Left forelimb (tissue), 1 donor: ENCODE data around the gene HOXD9.

Experiments used
- DNase-seq: peaks from one replicate; pipeline ENCODE4 v3.0.0-alpha.2; 2018; ENCODE audit warnings: low spot score

The HOXD9 gene

GRCh38 chr2:176165370-176166050 lies 43.0 kb downstream of the HOXD9 start:
- DNase-seq: no peak

- DNase-seq: no peak
These were observed 43.8 kb downstream of the HOXD9 start for GRCh38 chr2:176166272-176166671.

GRCh38 chr2:176167398-176167797 lies 44.9 kb downstream of the HOXD9 start:
- no peak for DNase-seq

GRCh38 chr2:176169181-176169580 lies 46.7 kb downstream of the HOXD9 start:
- DNase-seq: no peak

GRCh38 chr2:176169711-176170110 lies 47.2 kb downstream of the HOXD9 start:
- DNase-seq: no peak

- DNase-seq: no peak
These were observed 48.2 kb downstream of the HOXD9 start for GRCh38 chr2:176170602-176171305.

- DNase-seq: no peak
These were observed 49.0 kb downstream of the HOXD9 start for GRCh38 chr2:176171351-176172006.

- DNase-seq: no peak
These were observed 49.7 kb downstream of the HOXD9 start for GRCh38 chr2:176172007-176172894.

- DNase-seq: no peak
These were observed 50.5 kb downstream of the HOXD9 start for GRCh38 chr2:176172895-176173566.

- DNase-seq: no peak
These were observed 51.3 kb downstream of the HOXD9 start for GRCh38 chr2:176173567-176174381.

- DNase-seq: no peak
These were observed 51.9 kb downstream of the HOXD9 start for GRCh38 chr2:176174382-176174823.
